Suppressor macrophage treated with lipopolysaccharide for 4 hours (primary cell): ENCODE measurements around the gene KPNA2.
"Not testable (repeated sequence)": the region's sequence is repeated elsewhere in the genome, so short reads cannot be mapped to it uniquely, and the experiment has no call there.

Experiments
- DNase-seq: peaks from one replicate; pipeline ENCODE4 v3.0.0-alpha.2; 2020

KPNA2 gene

GRCh38 chr17:68061512-68062313, 26.2 kb downstream of the KPNA2 start:
- no peak for DNase-seq

GRCh38 chr17:68065366-68065765, 29.8 kb downstream of the KPNA2 start:
- DNase-seq: not testable (repeated sequence)

GRCh38 chr17:68068512-68068911, 33.0 kb downstream of the KPNA2 start:
- not testable (repeated sequence) for DNase-seq

GRCh38 chr17:68070582-68071444, 35.3 kb downstream of the KPNA2 start:
- not testable (repeated sequence) for DNase-seq

- DNase-seq: no peak
Measured at GRCh38 chr17:68074279-68074678, 38.7 kb downstream of the KPNA2 start.

GRCh38 chr17:68075953-68076607, 40.5 kb downstream of the KPNA2 start:
- not testable (repeated sequence) for DNase-seq

GRCh38 chr17:68077498-68077897, 42.0 kb downstream of the KPNA2 start:
- not testable (repeated sequence) for DNase-seq

DNA sequence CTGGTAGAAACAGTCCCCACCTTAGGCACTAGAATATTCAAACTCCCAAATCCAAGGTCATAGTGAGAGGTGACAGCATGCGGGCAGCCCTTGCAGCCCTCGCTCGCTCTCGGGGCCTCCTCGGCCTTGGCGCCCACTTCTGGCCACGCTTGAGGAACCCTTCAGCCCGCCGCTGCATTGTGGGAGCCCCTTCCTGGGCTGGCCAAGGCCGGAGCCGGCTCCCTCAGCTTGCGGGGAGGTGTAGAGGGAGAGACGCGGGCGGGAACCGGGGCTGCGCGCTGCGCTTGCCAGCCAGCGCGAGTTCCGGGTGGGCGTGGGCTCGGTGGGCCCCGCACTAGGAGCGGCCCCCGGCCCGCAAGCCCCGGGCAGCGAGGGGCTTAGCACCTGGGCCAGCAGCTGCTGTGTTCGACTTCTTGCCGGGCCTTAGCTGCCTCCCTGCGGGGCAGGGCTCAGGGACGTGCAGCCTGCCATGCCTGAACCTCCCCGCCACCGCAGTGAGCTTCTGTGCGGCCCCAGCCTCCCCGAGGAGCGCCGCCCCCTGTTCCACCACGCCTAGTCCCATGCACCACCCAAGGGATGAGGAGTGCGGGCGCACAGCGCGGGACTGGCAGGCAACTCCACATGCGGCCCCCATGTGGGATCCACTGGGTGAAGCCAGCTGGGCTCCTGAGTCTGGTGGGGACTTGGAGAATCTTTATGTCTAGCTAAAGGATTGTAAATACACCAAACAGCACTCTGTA, 45.0 kb downstream of the KPNA2 start:
- no peak for DNase-seq

DNA sequence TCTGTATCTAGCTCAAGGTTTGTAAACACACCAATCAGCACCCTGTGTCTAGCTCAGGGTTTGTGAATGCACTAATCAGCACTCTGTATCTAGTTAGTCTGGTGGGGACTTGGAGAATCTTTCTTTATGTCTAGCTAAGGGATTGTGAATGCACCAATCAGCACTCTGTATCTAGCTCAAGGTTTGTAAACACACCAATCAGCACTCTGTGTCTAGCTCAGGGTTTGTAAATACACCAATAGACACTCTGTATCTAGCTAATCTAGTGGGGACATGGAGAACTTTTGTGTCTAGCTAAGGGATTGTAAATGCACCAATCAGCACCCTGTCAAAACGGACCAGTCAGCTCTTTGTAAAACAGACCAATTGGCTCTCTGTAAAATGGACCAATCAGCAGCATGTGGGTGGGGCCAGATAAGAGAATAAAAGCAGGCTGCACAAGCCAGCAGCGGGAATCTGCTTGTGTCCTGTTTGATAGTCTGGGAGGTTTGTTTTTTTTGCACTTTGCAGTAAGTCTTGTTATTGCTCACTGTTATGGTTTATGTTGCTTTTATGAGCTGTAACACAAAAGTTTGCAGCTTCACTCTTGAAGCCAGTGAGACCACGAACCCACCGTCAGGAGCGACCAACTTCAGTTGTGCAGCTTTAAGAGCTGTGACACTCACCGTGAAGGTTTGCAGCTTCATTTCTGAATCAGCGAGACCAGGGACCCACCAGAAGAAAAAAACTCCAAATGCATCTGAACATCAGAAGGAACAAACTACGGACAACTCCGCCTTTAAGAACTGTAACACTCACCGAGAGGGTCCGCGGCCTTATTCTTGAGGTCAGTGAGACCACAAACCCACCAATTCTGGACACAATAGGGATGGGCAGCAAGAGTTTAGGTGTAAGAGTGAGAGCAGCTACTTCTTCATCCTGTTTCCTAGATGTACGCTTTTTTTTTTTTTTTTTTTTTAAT, 46.0 kb downstream of the KPNA2 start:
- not testable (repeated sequence) for DNase-seq

- DNase-seq: peak; percentile 47
Measured at GRCh38 chr17:68085771-68086381, 50.3 kb downstream of the KPNA2 start.

- DNase-seq: not testable (repeated sequence)
Measured at GRCh38 chr17:68086666-68087065, 51.1 kb downstream of the KPNA2 start.

DNA sequence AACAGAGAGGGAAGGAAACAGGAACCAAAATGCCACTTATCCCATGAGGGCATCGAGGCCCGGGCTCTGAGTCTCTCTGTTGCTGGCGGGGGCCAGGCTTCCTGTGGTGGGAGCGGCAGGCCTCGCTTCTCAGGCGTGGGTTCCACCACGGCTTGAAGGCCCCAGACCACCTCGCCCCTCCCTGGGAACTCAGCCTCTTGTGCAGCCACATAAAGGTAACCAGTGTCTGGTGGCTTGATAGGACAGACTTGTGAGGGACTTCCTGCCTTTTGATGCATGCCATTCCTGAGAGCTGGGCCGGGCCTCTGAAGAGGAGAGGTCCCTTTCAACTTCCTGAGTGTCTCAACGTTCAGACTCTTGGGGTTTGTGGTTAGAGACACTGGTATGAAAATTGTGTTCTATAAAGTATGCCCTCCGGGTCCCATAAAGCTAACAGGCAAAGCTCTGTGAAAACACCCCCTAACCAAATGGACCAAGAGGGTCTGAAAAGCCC, 51.6 kb downstream of the KPNA2 start:
- DNase-seq: peak; percentile 28

DNA sequence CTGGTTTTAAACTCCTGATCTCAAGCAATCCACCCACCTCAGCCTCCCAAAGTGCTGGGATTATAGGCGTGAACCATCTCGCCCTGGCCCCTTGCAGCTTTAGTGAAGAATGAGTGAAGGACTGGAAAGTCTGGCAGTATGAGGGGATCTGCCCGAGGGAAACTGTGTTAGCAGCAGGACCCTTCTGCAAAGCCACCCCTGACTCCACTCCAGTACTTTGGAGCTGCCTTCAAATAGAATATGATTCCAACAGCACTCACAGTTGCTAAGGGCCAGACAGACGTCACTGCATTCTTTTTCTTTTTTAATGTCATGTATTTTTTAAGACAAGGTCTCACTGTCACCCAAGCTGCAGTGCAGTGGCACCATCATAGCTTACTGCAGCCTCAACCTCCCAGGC, 52.3 kb downstream of the KPNA2 start:
- DNase-seq: no peak

DNA sequence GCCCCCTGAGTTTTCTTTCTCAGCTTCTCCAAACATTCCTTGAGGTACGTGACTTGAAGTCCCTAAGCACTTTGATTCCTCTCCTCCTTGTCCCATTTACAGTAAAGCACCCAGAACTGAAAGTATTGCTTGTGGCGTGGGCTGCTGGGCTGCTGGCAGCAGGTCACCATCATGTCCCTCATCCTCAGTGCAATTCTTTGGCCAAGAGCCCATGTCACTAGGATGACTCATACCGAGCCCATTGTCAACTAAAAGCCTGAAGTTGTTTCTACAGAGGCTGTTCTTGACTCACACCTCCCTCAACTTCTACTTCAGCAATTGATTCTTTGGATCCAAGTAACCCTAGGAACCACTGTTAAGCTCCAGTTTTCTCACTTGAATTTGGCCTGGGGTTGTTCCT, 54.3 kb downstream of the KPNA2 start:
- peak; percentile 96 for DNase-seq

- DNase-seq: no peak
Measured at GRCh38 chr17:68094481-68095078, 59.0 kb downstream of the KPNA2 start.

DNA sequence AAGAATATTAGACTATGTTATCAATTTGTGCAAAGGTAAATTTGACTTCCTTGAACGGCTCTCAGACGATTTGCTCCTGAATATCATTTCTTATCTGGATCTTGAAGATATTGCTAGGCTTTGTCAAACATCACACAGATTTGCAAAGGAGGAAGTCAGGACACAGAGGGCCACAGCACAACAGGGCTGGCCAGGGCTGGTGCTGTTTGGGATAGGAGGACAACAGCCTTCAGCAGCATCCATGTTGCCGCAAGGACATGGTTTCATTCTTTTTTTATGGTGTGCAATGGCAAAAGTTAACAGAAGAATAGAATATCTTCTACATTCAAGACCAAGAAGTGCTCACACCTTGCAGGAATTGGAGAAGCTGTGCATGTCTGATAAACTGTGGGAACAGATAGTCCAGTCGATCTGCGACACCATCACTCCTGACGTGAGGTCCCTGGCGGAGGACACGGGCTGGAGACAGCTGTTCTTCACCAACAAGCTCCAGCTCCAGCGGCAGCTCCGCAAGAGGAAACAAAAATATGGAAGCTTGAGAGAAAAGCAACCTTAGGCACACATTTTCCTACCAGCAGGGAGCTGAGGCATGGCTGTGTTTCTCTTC, 59.8 kb downstream of the KPNA2 start:
- DNase-seq: no peak

- no peak for DNase-seq
Measured at GRCh38 chr17:68096111-68096510, 60.6 kb downstream of the KPNA2 start.
